HCT116 (cell line): ENCODE results near the gene DSG1. TPM values are rescaled to one million over a fixed set of nuclear protein-coding genes. Genes with fewer than 3 reads are reported as not detected.

Experiments
- ATAC-seq: fragments of 200-7000 bp; cut with Tn5 transposase; 2 replicates; pipeline ENCODE4 v1.9.1; 2020; ENCODE audit warnings: mild to moderate bottlenecking, moderate library complexity
- BruUV-seq: library from RNA; stranded (reverse); fragments of 400-500 nt; replicated peaks from 2 replicates; lab custom pipeline; 2021; lab: Mats Ljungman, UMichigan
- CTCF ChIA-PET: fragments of 300-600 bp; sonication (Branson Sonifier 250); formaldehyde crosslinking; loops from one replicate; lab custom pipeline; 2021; ENCODE audit warnings: antibody characterized with exemption; lab: Charles Lee
- POLR2A ChIA-PET: fragments of 300-600, 350-600 bp; sonication (Branson Sonifier 250); formaldehyde crosslinking; loops from one replicate; lab custom pipeline; 2021; ENCODE audit warnings: antibody characterized with exemption; lab: Charles Lee
- RAD21 ChIA-PET, 2 experiments: fragments of 300-600 bp; sonication (Branson Sonifier 250); formaldehyde crosslinking; loops; one replicate each; lab custom pipeline; 2023; ENCODE audit warnings: low total read pairs in 2 of 2; ENCODE audit not compliant: uncharacterized antibody in 2 of 2, unreplicated experiment in 2 of 2, low non-redundant PET in 1 of 2; lab: Charles Lee
- DNase-seq: peaks from one replicate; pipeline ENCODE4 v3.0.0-alpha.2; 2010; ENCODE audit warnings: low read depth, low spot score
- H2AFZ ChIP-seq: fragments of 200-600 bp; shearing (Covaris generic), sonication (generic); 2 replicates; pipeline ENCODE4 v1.6.1; 2017; ENCODE audit warnings: low read depth, mixed run types, mixed read lengths, antibody characterized with exemption, low read length; ENCODE audit not compliant: poor library complexity, severe bottlenecking
- H3K27ac ChIP-seq: 2 replicates; pipeline ENCODE4 v1.5.1; 2012; ENCODE audit warnings: low read depth, low read length
- H3K27me3 ChIP-seq: fragments of 200-600 bp; sonication (generic); 2 replicates; pipeline ENCODE4 v1.6.1; 2016; ENCODE audit warnings: mixed run types, low read length, mixed read lengths; ENCODE audit not compliant: insufficient read depth
- H3K36me3 ChIP-seq, 2 experiments: fragments of 200-500 bp in 1 of 2; fragments of 200-600 bp in 1 of 2; sonication (Bioruptor generic) in 1 of 2; sonication (generic) in 1 of 2; 2 replicates each; pipeline versions ENCODE4 v1.5.1 to v1.6.1; 2014 to 2016; ENCODE audit warnings: low read length in 2 of 2, inconsistent platforms in 1 of 2, mixed read lengths in 1 of 2, mixed run types in 1 of 2; ENCODE audit not compliant: insufficient read depth in 2 of 2, control insufficient read depth in 1 of 2
- H3K4me1 ChIP-seq, 2 experiments: fragments of 200-600 bp in 1 of 2; sonication (generic) in 1 of 2; 2 replicates each; pipeline versions ENCODE4 v1.5.1 to v1.6.1; 2012 to 2017; ENCODE audit warnings: low read length in 2 of 2, inconsistent platforms in 1 of 2, mild to moderate bottlenecking in 1 of 2, mixed read lengths in 1 of 2, mixed run types in 1 of 2, moderate library complexity in 1 of 2; ENCODE audit not compliant: insufficient read depth in 2 of 2, control insufficient read depth in 1 of 2
- H3K4me2 ChIP-seq: fragments of 200-600 bp; sonication (generic); 2 replicates; pipeline ENCODE4 v1.6.1; 2017; ENCODE audit warnings: mixed run types, low read length, mixed read lengths
- H3K4me3 ChIP-seq, 2 experiments: fragments of 200-600 bp in 1 of 2; sonication (generic) in 1 of 2; replicated peaks in 1 of 2; 2 replicates each; pipeline ENCODE4 v1.5.1; 2011 to 2016; ENCODE audit warnings: low read length in 2 of 2, control low read depth in 1 of 2, low read depth in 1 of 2, mild to moderate bottlenecking in 1 of 2, mixed read lengths in 1 of 2, mixed run types in 1 of 2
- H3K79me2 ChIP-seq: fragments of 200-600 bp; sonication (generic); 2 replicates; pipeline ENCODE4 v1.6.1; 2017; ENCODE audit warnings: mild to moderate bottlenecking, mixed run types, low read length, moderate library complexity, mixed read lengths; ENCODE audit not compliant: insufficient read depth
- H3K9ac ChIP-seq: fragments of 200-600 bp; sonication (generic); 2 replicates; pipeline ENCODE4 v1.6.1; 2016; ENCODE audit warnings: low read length, mixed read lengths
- H3K9me2 ChIP-seq: fragments of 200-600 bp; sonication (generic), shearing (Covaris generic); 2 replicates; pipeline ENCODE4 v1.6.1; 2017; ENCODE audit warnings: mixed run types, mild to moderate bottlenecking, moderate library complexity; ENCODE audit not compliant: insufficient read depth
- H3K9me3 ChIP-seq, 2 experiments: fragments of 200-500 bp in 1 of 2; fragments of 200-600 bp in 1 of 2; sonication (Bioruptor generic) in 1 of 2; sonication (generic) in 1 of 2; 2 replicates each; pipeline ENCODE4 v1.6.1; 2014 to 2017; ENCODE audit warnings: low read length in 2 of 2, mixed read lengths in 2 of 2, inconsistent platforms in 1 of 2, low read depth in 1 of 2, mild to moderate bottlenecking in 1 of 2, mixed run types in 1 of 2, moderate library complexity in 1 of 2; ENCODE audit not compliant: control insufficient read depth in 1 of 2, insufficient read depth in 1 of 2
- H4K20me1 ChIP-seq: fragments of 200-600 bp; sonication (generic), shearing (Covaris generic); 2 replicates; pipeline ENCODE4 v1.6.1; 2017; ENCODE audit warnings: mixed run types, mild to moderate bottlenecking, moderate library complexity; ENCODE audit not compliant: insufficient read depth
- ATF3 ChIP-seq: IDR thresholded peaks from 2 replicates; pipeline ENCODE4 v1.6.1; 2012
- CEBPB ChIP-seq: IDR thresholded peaks from 2 replicates; pipeline ENCODE4 v1.6.1; 2012; ENCODE audit warnings: low read depth
- CTCF ChIP-seq, 3 experiments: fragments of 200-600 bp in 1 of 3; sonication (generic) in 1 of 3; IDR thresholded peaks in 2 of 3; conservative IDR thresholded peaks in 1 of 3; 2 replicates each; pipeline ENCODE4 v1.5.1; 2012 to 2017; ENCODE audit warnings: low read depth in 2 of 3, low read length in 2 of 3, antibody characterized with exemption in 1 of 3, borderline replicate concordance in 1 of 3, control low read depth in 1 of 3, mild to moderate bottlenecking in 1 of 3, mixed read lengths in 1 of 3, mixed run types in 1 of 3, moderate library complexity in 1 of 3; ENCODE audit not compliant: insufficient read depth in 1 of 3
- ELF1 ChIP-seq: IDR thresholded peaks from 2 replicates; pipeline ENCODE4 v1.6.1; 2012; ENCODE audit warnings: low read depth, borderline replicate concordance
- EZH2 ChIP-seq: fragments of 200-600 bp; sonication (generic); IDR thresholded peaks from 2 replicates; pipeline ENCODE4 v1.6.1; 2017; ENCODE audit warnings: antibody characterized with exemption, mixed run types
- EZH2phosphoT487 ChIP-seq: fragments of 200-600 bp; IDR thresholded peaks from 2 replicates; pipeline ENCODE4 v1.6.1; 2018; ENCODE audit warnings: antibody characterized with exemption, borderline replicate concordance
- FOSL1 ChIP-seq: IDR thresholded peaks from 2 replicates; pipeline ENCODE4 v1.6.1; 2012; ENCODE audit warnings: low read depth
- JUND ChIP-seq: IDR thresholded peaks from 2 replicates; pipeline ENCODE4 v1.6.1; 2012
- MAX ChIP-seq: IDR thresholded peaks from 2 replicates; pipeline ENCODE4 v1.6.1; 2012
- POLR2A ChIP-seq: IDR thresholded peaks from 2 replicates; pipeline ENCODE4 v1.7.0; 2011; ENCODE audit warnings: borderline replicate concordance; ENCODE audit not compliant: insufficient read depth, insufficient read length; ENCODE audit errors: extremely low read depth
- POLR2AphosphoS5 ChIP-seq: IDR thresholded peaks from 2 replicates; pipeline ENCODE4 v1.6.1; 2011; ENCODE audit warnings: mild to moderate bottlenecking, low read depth, low read length, moderate library complexity
- RAD21 ChIP-seq: IDR thresholded peaks from 2 replicates; pipeline ENCODE4 v1.6.1; 2012; ENCODE audit warnings: low read depth, mild to moderate bottlenecking
- SIN3A ChIP-seq: IDR thresholded peaks from 2 replicates; pipeline ENCODE4 v1.6.1; 2012; ENCODE audit warnings: low read depth
- SP1 ChIP-seq: IDR thresholded peaks from 2 replicates; pipeline ENCODE4 v1.6.1; 2012; ENCODE audit warnings: low read depth
- TCF7L2 ChIP-seq: IDR thresholded peaks from 2 replicates; pipeline ENCODE4 v1.7.0; 2011; ENCODE audit warnings: borderline replicate concordance, inconsistent platforms; ENCODE audit not compliant: insufficient read depth, insufficient read length; ENCODE audit errors: extremely low read depth
- YY1 ChIP-seq: IDR thresholded peaks from 2 replicates; pipeline ENCODE4 v1.6.1; 2011; ENCODE audit warnings: low read length, low read depth, moderate library complexity, mild to moderate bottlenecking; ENCODE audit not compliant: insufficient replicate concordance; ENCODE audit errors: extremely low read depth
- ZBTB33 ChIP-seq: IDR thresholded peaks from 2 replicates; pipeline ENCODE4 v1.6.1; 2011; ENCODE audit warnings: mild to moderate bottlenecking, low read length, moderate library complexity; ENCODE audit not compliant: insufficient replicate concordance; ENCODE audit errors: extremely low read depth
- ZFX ChIP-seq: fragments of 450-650 bp; IDR thresholded peaks from 2 replicates; pipeline ENCODE4 v1.6.1; 2017
- ZNF274 ChIP-seq: fragments of 200-500 bp; sonication (Bioruptor generic); IDR thresholded peaks from 2 replicates; pipeline ENCODE4 v1.6.1; 2014; ENCODE audit warnings: mild to moderate bottlenecking, low read depth, low read length, inconsistent platforms
- intact Hi-C: fragments of 100-400 bp; cut with micrococcal nuclease; formaldehyde crosslinking; loops from 2 replicates; pipeline ENCODE4 v1.10.0; 2022
- total RNA-seq: library from RNA; stranded (reverse); gene quantifications from one replicate; pipeline ENCODE4 v1.2.1, GENCODE V29; 2021; ENCODE audit not compliant: unreplicated experiment

Gene DSG1
- total RNA-seq, 1 experiment from 2014 or later, result not detected

GRCh38 chr18:31373641-31374040 is 55.7 kb downstream of the DSG1 start:
- DNase-seq, result no peak
- Histone ChIP-seq H4K20me1 (no peaks in the 10 kb centered on the region), H3K79me2 (no peaks in the 10 kb centered on the region), H2AFZ (no peak overlapping the region), H3K27me3 (no peaks in the 10 kb centered on the region), H3K27ac (no peak overlapping the region), H3K4me1 (no peaks in the 10 kb centered on the region), H3K4me2 (no peak overlapping the region), H3K36me3 (no peaks in the 10 kb centered on the region), H3K4me3 (no peak overlapping the region), H3K9ac (no peak overlapping the region), H3K9me2 (no peaks in the 10 kb centered on the region; the same call in 1 of the 2 replicates), H3K9me3 (no peaks in the 10 kb centered on the region)
- ATAC-seq, result no peak
- no TSS peak for BruUV-seq
- POLR2A ChIA-PET, result no interaction called here
- intact Hi-C loops, result no loop called here
- RAD21 ChIA-PET, result no interaction called here
- CTCF ChIA-PET, result no interaction called here
- no peak for TF ChIP-seq ATF3
- no peak for TF ChIP-seq ELF1
- TF ChIP-seq EZH2, result no peak
- TF ChIP-seq MAX, result no peak
- TF ChIP-seq SIN3A, result no peak
- no peak for TF ChIP-seq CEBPB
- no peak for TF ChIP-seq POLR2A
- no peak for TF ChIP-seq FOSL1
- TF ChIP-seq ZFX, result no peak
- TF ChIP-seq JUND, result no peak
- TF ChIP-seq CTCF (IDR thresholded peaks at IDR 0.05 in 2 of 3, conservative IDR thresholded peaks at IDR 0.05 in 1 of 3; ENCODE audit: borderline replicate concordance in 1 of 3, insufficient read depth in 1 of 3, low read depth in 2 of 3, low read length in 2 of 3), result no peak
- TF ChIP-seq POLR2AphosphoS5, result no peak
- no peak for TF ChIP-seq SP1
- no peak for TF ChIP-seq TCF7L2
- no peak for TF ChIP-seq ZNF274
- TF ChIP-seq RAD21, result no peak
- TF ChIP-seq ZBTB33, result no peak
- no peak for TF ChIP-seq EZH2phosphoT487
- TF ChIP-seq YY1, result no peak
